GM19193 (cell line): ENCODE results near the gene SLC4A1.

ENCODE experiments used
- POLR2A ChIP-seq: IDR thresholded peaks from 4 replicates; pipeline ENCODE4 v1.6.1; 2011; ENCODE audit not compliant: insufficient read depth, insufficient read length; ENCODE audit errors: extremely low read depth

The SLC4A1 gene

GRCh38 chr17:44247876-44248736 is 19.8 kb downstream of the SLC4A1 start:
- TF ChIP-seq POLR2A, result no peak

GRCh38 chr17:44247440-44247841 is 20.5 kb downstream of the SLC4A1 start:
- TF ChIP-seq POLR2A, result no peak

GRCh38 chr17:44241106-44241624 is 26.8 kb downstream of the SLC4A1 start:
- TF ChIP-seq POLR2A, result no peak

GRCh38 chr17:44236444-44236991 is 31.4 kb downstream of the SLC4A1 start:
- TF ChIP-seq POLR2A, result no peak

GRCh38 chr17:44235583-44235936 is 32.4 kb downstream of the SLC4A1 start:
- no peak for TF ChIP-seq POLR2A

- no peak for TF ChIP-seq POLR2A
Observed at GRCh38 chr17:44233582-44233981, 34.4 kb downstream of the SLC4A1 start.

- TF ChIP-seq POLR2A, result no peak
Observed at GRCh38 chr17:44232061-44232460, 35.9 kb downstream of the SLC4A1 start.

GRCh38 chr17:44230140-44230539 is 37.8 kb downstream of the SLC4A1 start:
- TF ChIP-seq POLR2A, result no peak

GRCh38 chr17:44229090-44229489 is 38.8 kb downstream of the SLC4A1 start:
- TF ChIP-seq POLR2A, result no peak

- TF ChIP-seq POLR2A, result no peak
Observed at GRCh38 chr17:44223541-44224071, 44.3 kb downstream of the SLC4A1 start.

GRCh38 chr17:44222112-44222869 is 45.6 kb downstream of the SLC4A1 start:
- TF ChIP-seq POLR2A, result no peak

- no peak for TF ChIP-seq POLR2A
Observed at GRCh38 chr17:44221862-44222111, 46.1 kb downstream of the SLC4A1 start.

GRCh38 chr17:44221084-44221861 is 46.7 kb downstream of the SLC4A1 start:
- TF ChIP-seq POLR2A, result peak; percentile 43

GRCh38 chr17:44220213-44221083 is 47.5 kb downstream of the SLC4A1 start:
- TF ChIP-seq POLR2A, result peak; percentile 59
